GM19395 (cell line): ENCODE data around the gene PPP1R3F.
"Not testable (repeated sequence)": the region's sequence is repeated elsewhere in the genome, so short reads cannot be mapped to it uniquely, and the experiment has no call there.

ENCODE experiments used
- ATAC-seq: cut with Tn5 transposase; IDR thresholded peaks from one replicate; pipeline ENCODE4 v1.9.1; 2021; ENCODE audit warnings: mild to moderate bottlenecking, moderate library complexity; ENCODE audit not compliant: unreplicated experiment

Gene PPP1R3F

GRCh38 chrX:49272421-49272820, 2.8 kb downstream of the PPP1R3F start:
- no peak for ATAC-seq

- no peak for ATAC-seq
Measured at GRCh38 chrX:49273181-49273727, 3.7 kb downstream of the PPP1R3F start.

GRCh38 chrX:49276207-49276606, 6.6 kb downstream of the PPP1R3F start:
- no peak for ATAC-seq

GRCh38 chrX:49276671-49277534, 7.3 kb downstream of the PPP1R3F start:
- ATAC-seq = no peak

- no peak for ATAC-seq
Measured at GRCh38 chrX:49277535-49277830, 7.9 kb downstream of the PPP1R3F start.

GRCh38 chrX:49278081-49278480, 8.5 kb downstream of the PPP1R3F start:
- no peak for ATAC-seq

GRCh38 chrX:49282647-49283011, 13.0 kb downstream of the PPP1R3F start:
- ATAC-seq = no peak

- no peak for ATAC-seq
Measured at GRCh38 chrX:49284212-49284611, 14.6 kb downstream of the PPP1R3F start.

- ATAC-seq = no peak
Measured at GRCh38 chrX:49286136-49286535, 16.5 kb downstream of the PPP1R3F start.

- no peak for ATAC-seq
Measured at GRCh38 chrX:49286581-49286980, 17.0 kb downstream of the PPP1R3F start.

GRCh38 chrX:49287665-49288064, 18.1 kb downstream of the PPP1R3F start:
- ATAC-seq = no peak

- ATAC-seq = no peak
Measured at GRCh38 chrX:49290215-49290614, 20.6 kb downstream of the PPP1R3F start.

- ATAC-seq = no peak
Measured at GRCh38 chrX:49291615-49292337, 22.2 kb downstream of the PPP1R3F start.

- no peak for ATAC-seq
Measured at GRCh38 chrX:49292400-49293362, 23.1 kb downstream of the PPP1R3F start.

- not testable (repeated sequence) for ATAC-seq
Measured at GRCh38 chrX:49299293-49299692, 29.7 kb downstream of the PPP1R3F start.

- no peak for ATAC-seq
Measured at GRCh38 chrX:49300703-49301102, 31.1 kb downstream of the PPP1R3F start.

GRCh38 chrX:49303346-49303745, 33.8 kb downstream of the PPP1R3F start, which contains the start of gene GAGE10:
Gene GAGE10, plus strand, starts transcription at chrX:49303646. Its CDS starts 1,214 bp downstream, at chrX:49304860.
- no peak for ATAC-seq

- not testable (repeated sequence) for ATAC-seq
Measured at GRCh38 chrX:49307775-49308174, 38.2 kb downstream of the PPP1R3F start.

GRCh38 chrX:49308604-49309269, 39.1 kb downstream of the PPP1R3F start:
- no peak for ATAC-seq

- no peak for ATAC-seq
Measured at GRCh38 chrX:49309401-49309981, 39.9 kb downstream of the PPP1R3F start.
